SK-N-SH treated with all-trans-retinoic acid at 6 μM for 48 hours (cell line): Measurements from ENCODE around the gene TPST2.

Source experiments
- ESRRG ChIP-seq: fragments of 250-450 bp; sonication (Bioruptor Pico); IDR thresholded peaks from 2 replicates; pipeline ENCODE4 v1.6.1; 2021; ENCODE audit warnings: mild to moderate bottlenecking
- PPARA ChIP-seq: fragments of 250-450 bp; sonication (Bioruptor Pico); IDR thresholded peaks from 2 replicates; pipeline ENCODE4 v1.5.0; 2020; ENCODE audit warnings: mild to moderate bottlenecking, borderline replicate concordance

GRCh38 chr22:26486394-26486793, 103.5 kb downstream of the TPST2 start:
- TF ChIP-seq PPARA: no peak
- TF ChIP-seq ESRRG (CRISPR knock-in tag): no peak
